Pericardium fibroblast (primary cell): ENCODE measurements around the gene LRRC3B. TPM values are rescaled to one million over a fixed set of nuclear protein-coding genes. Genes with fewer than 3 reads are reported as not detected.

ENCODE experiments used
- total RNA-seq: library from RNA; depleted of rRNA; stranded (reverse); fragments of >200 nt; gene quantifications from 2 replicates; pipeline ENCODE4 v1.2.3, GENCODE V29; 2015

Gene LRRC3B
- not detected in 2 replicates for total RNA-seq

GRCh38 chr3:26622621-26623418 lies at the start of gene LRRC3B:
TSS of gene LRRC3B (plus strand) at chr3:26622772. CDS start at chr3:26709673, 86,901 bp downstream.

